CD14-positive monocyte (primary cell): ENCODE results near the gene COL15A1. TPM values are rescaled to one million over a fixed set of nuclear protein-coding genes. Genes with fewer than 3 reads are reported as not detected.

Experiments used
- DNase-seq, 3 donors: peaks; one replicate each; pipeline ENCODE4 v3.0.0-alpha.2; 2011 to 2022
- H2AFZ ChIP-seq: 2 replicates; pipeline ENCODE4 v1.6.0; 2012; ENCODE audit warnings: mild to moderate bottlenecking, low read depth, low read length, inconsistent platforms; ENCODE audit not compliant: insufficient read depth, poor library complexity, severe bottlenecking
- H3K27ac ChIP-seq, 2 donors: 1 replicate in 1 of 2; 2 replicates in 1 of 2; pipeline ENCODE4 v1.5.1; 2012 to 2013; ENCODE audit warnings: low read length in 2 of 2, control low read depth in 1 of 2, inconsistent platforms in 1 of 2, low read depth in 1 of 2, mild to moderate bottlenecking in 1 of 2
- H3K27me3 ChIP-seq, 2 donors: one replicate each; pipeline versions ENCODE4 v1.6.0 to v1.6.1; 2011 to 2013; ENCODE audit warnings: low read length in 2 of 2; ENCODE audit not compliant: control insufficient read depth in 2 of 2, insufficient read depth in 2 of 2
- H3K36me3 ChIP-seq, 2 donors: replicated peaks in 1 of 2; 1 replicate in 1 of 2; 2 replicates in 1 of 2; pipeline versions ENCODE4 v1.5.1 to v1.6.1; 2012 to 2013; ENCODE audit warnings: low read length in 2 of 2, control low read depth in 1 of 2, inconsistent platforms in 1 of 2, mild to moderate bottlenecking in 1 of 2; ENCODE audit not compliant: insufficient read depth in 2 of 2, control insufficient read depth in 1 of 2
- H3K4me1 ChIP-seq, 2 donors: 1 replicate in 1 of 2; 2 replicates in 1 of 2; pipeline versions ENCODE4 v1.5.1 to v1.6.1; 2012 to 2013; ENCODE audit warnings: low read length in 2 of 2, control low read depth in 1 of 2, inconsistent platforms in 1 of 2, mild to moderate bottlenecking in 1 of 2, moderate library complexity in 1 of 2; ENCODE audit not compliant: insufficient read depth in 2 of 2, control insufficient read depth in 1 of 2
- H3K4me2 ChIP-seq: replicated peaks from 2 replicates; pipeline ENCODE3; 2012; ENCODE audit warnings: low read length, moderate library complexity, mild to moderate bottlenecking; ENCODE audit not compliant: poor library complexity, severe bottlenecking; ENCODE audit errors: extremely low read depth
- H3K4me3 ChIP-seq, 3 experiments: fragments of 200-600 bp in 1 of 3; sonication (generic) in 1 of 3; replicated peaks in 1 of 3; 1 replicate in 2 of 3; 2 replicates in 1 of 3; pipeline ENCODE4 v1.5.1; 2011 to 2013; ENCODE audit warnings: low read length in 3 of 3, mild to moderate bottlenecking in 3 of 3, control low read depth in 2 of 3, low read depth in 2 of 3, inconsistent platforms in 1 of 3, moderate library complexity in 1 of 3
- H3K79me2 ChIP-seq: 2 replicates; pipeline ENCODE4 v1.6.0; 2012; ENCODE audit warnings: mild to moderate bottlenecking, control low read depth, inconsistent platforms, low read length, moderate library complexity; ENCODE audit not compliant: insufficient read depth
- H3K9ac ChIP-seq: 2 replicates; pipeline ENCODE4 v1.6.0; 2017; ENCODE audit warnings: low read length, mild to moderate bottlenecking; ENCODE audit not compliant: insufficient read depth, poor library complexity, severe bottlenecking
- H3K9me3 ChIP-seq, 2 donors: replicated peaks in 1 of 2; 1 replicate in 1 of 2; 2 replicates in 1 of 2; pipeline versions ENCODE4 v1.5.1 to v1.6.1; 2012 to 2013; ENCODE audit warnings: low read length in 2 of 2, control low read depth in 1 of 2; ENCODE audit not compliant: control insufficient read depth in 1 of 2, insufficient read depth in 1 of 2
- H4K20me1 ChIP-seq: 2 replicates; pipeline ENCODE4 v1.6.0; 2012; ENCODE audit warnings: mild to moderate bottlenecking, low read length, control low read depth, moderate library complexity; ENCODE audit not compliant: insufficient read depth
- H3K27ac Mint-ChIP-seq, 7 donors: one replicate each; pipeline ENCODE4 v1.8.0; 2020; ENCODE audit warnings: mild to moderate bottlenecking in 7 of 7, mixed read lengths in 7 of 7, moderate library complexity in 6 of 7, inconsistent platforms in 2 of 7
- H3K27me3 Mint-ChIP-seq, 3 donors: one replicate each; pipeline ENCODE4 v1.8.0; 2021 to 2022; ENCODE audit warnings: low read depth in 3 of 3, mild to moderate bottlenecking in 3 of 3, mixed read lengths in 3 of 3, moderate library complexity in 3 of 3, inconsistent platforms in 1 of 3
- H3K36me3 Mint-ChIP-seq, 2 donors: one replicate each; pipeline ENCODE4 v1.8.0; 2020; ENCODE audit warnings: mixed read lengths in 2 of 2, inconsistent platforms in 1 of 2, mild to moderate bottlenecking in 1 of 2
- H3K4me1 Mint-ChIP-seq: one replicate; pipeline ENCODE4 v1.8.0; 2020; ENCODE audit warnings: mild to moderate bottlenecking, mixed read lengths
- H3K4me3 Mint-ChIP-seq, 2 donors: one replicate each; pipeline ENCODE4 v1.8.0; 2020; ENCODE audit warnings: mild to moderate bottlenecking in 2 of 2, mixed read lengths in 2 of 2, moderate library complexity in 1 of 2
- H3K9me3 Mint-ChIP-seq, 7 donors: one replicate each; pipeline ENCODE4 v1.8.0; 2020 to 2022; ENCODE audit warnings: mixed read lengths in 7 of 7, mild to moderate bottlenecking in 6 of 7, moderate library complexity in 6 of 7, inconsistent platforms in 2 of 7
- WGBS: methylation state at CpG from one replicate; pipeline ENCODE4 v1.1.5; 2013; ENCODE audit warnings: missing lambda C conversion rate; ENCODE audit not compliant: insufficient coverage; 5-methylcytosine and 5-hydroxymethylcytosine counted together
- intact Hi-C, 2 donors: fragments of 100-400 bp; cut with micrococcal nuclease; formaldehyde crosslinking; loops; one replicate each; pipeline versions ENCODE4 v1.15.0 to v1.15.1; 2023
- polyA plus RNA-seq, 3 donors: library from polyadenylated mRNA; depleted of rRNA in 1 of 3; unstranded in 2 of 3; stranded (reverse) in 1 of 3; fragments of 300-500 nt in 2 of 3; fragments of >200 nt in 1 of 3; fragmentation: Illumina TruSeq in 2 of 3; gene quantifications; 1 replicate in 2 of 3; 2 replicates in 1 of 3; pipeline ENCODE4 v1.2.3, GENCODE V29; 2012 to 2021
- TF ChIP-seq, protein P1 (sequence below): fragments of 200-600 bp; IDR thresholded peaks from one replicate; pipeline ENCODE4 v1.8.0; 2022; ENCODE audit warnings: antibody characterized with exemption, mild to moderate bottlenecking

The COL15A1 gene
- polyA plus RNA-seq, 3 donors: 0.03 to 0.14 (median 0.11) TPM

DNA sequence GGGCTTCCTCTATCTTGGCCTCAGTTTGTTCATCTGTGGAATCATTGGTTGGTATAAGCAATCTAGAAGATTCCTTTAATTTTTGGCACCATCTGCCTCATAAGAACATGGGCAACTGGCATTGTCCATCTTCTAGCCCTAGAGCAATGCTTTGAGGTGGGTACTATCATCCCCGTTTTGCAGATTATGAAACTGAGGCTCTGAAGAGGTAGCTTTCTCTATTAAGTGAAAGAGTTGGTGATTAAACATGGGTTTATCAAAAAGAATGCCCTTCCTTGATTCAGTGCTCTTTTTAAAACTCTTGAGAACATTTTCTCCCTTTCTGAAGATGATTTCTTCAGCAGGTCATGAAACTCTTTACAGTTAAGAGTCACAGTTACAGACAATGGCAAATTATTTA is 118.8 kb downstream of the COL15A1 start:
- H3K27ac Mint-ChIP-seq: no peak overlapping the region
- Histone ChIP-seq H3K4me3 (no peak overlapping the region), H4K20me1 (no peaks in the 10 kb centered on the region), H3K27me3 (peaks cover 0 to 10% of the 10 kb centered on the region in 2 donors), H3K9me3 (no peaks in the 10 kb centered on the region), H3K9ac (no peak overlapping the region), H3K4me2 (no peak overlapping the region), H3K4me1 (peaks cover 35% of the 10 kb centered on the region in 2 donors), H3K79me2 (no peaks in the 10 kb centered on the region), H3K36me3 (no peaks in the 10 kb centered on the region), H3K27ac (no peak overlapping the region), H2AFZ (no peak overlapping the region)
- peaks cover 4 to 9% (median 5%) of the 10 kb centered on the region in 3 donors for H3K27me3 Mint-ChIP-seq
- WGBS: no CpG with 5 or more reads among the region's 1 CpG
- peaks cover 0 to 2% (median 0%) of the 10 kb centered on the region in 7 donors for H3K9me3 Mint-ChIP-seq
- H3K4me3 Mint-ChIP-seq: no peak overlapping the region
- peaks cover 0 to 6% of the 10 kb centered on the region in 2 donors for H3K36me3 Mint-ChIP-seq
- TF ChIP-seq, protein P1, sequence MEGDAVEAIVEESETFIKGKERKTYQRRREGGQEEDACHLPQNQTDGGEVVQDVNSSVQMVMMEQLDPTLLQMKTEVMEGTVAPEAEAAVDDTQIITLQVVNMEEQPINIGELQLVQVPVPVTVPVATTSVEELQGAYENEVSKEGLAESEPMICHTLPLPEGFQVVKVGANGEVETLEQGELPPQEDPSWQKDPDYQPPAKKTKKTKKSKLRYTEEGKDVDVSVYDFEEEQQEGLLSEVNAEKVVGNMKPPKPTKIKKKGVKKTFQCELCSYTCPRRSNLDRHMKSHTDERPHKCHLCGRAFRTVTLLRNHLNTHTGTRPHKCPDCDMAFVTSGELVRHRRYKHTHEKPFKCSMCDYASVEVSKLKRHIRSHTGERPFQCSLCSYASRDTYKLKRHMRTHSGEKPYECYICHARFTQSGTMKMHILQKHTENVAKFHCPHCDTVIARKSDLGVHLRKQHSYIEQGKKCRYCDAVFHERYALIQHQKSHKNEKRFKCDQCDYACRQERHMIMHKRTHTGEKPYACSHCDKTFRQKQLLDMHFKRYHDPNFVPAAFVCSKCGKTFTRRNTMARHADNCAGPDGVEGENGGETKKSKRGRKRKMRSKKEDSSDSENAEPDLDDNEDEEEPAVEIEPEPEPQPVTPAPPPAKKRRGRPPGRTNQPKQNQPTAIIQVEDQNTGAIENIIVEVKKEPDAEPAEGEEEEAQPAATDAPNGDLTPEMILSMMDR: no peak
- H3K4me1 Mint-ChIP-seq: peaks cover 31% of the 10 kb centered on the region
- intact Hi-C loops: no loop called here
- DNase-seq: no peak

DNA sequence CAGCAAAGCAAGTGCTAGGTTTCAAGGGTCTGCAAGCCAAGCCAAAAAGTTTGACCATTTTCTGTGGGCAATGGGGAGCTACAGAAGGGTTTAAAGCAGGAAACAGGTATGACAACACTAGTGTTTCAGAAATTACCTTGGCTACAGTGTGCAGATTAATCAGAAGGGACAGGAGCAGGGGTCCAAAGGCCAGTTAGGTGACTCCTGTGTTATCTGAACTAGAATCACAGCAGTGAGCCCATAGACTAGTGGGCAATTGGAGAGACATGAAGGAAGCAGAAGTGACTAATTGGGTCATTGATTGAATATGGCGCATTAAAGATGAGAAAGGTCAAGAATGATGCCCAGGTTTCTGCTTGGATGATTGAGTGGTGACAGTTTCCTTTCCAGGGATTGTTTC is 119.8 kb downstream of the COL15A1 start:
- H3K79me2 ChIP-seq: no peaks in the 10 kb centered on the region
- peaks cover 25% of the 10 kb centered on the region in 2 donors for H3K4me1 ChIP-seq
- H3K4me3 ChIP-seq: no peak overlapping the region
- peaks cover 4 to 9% (median 5%) of the 10 kb centered on the region in 3 donors for H3K27me3 Mint-ChIP-seq
- TF ChIP-seq, protein P1: no peak
- H2AFZ ChIP-seq: no peak overlapping the region
- H3K4me1 Mint-ChIP-seq: peaks cover 21% of the 10 kb centered on the region
- H3K9me3 Mint-ChIP-seq: peaks cover 0 to 2% (median 0%) of the 10 kb centered on the region in 7 donors
- H3K27me3 ChIP-seq: peaks cover 0 to 10% of the 10 kb centered on the region in 2 donors
- H3K27ac Mint-ChIP-seq: no peak overlapping the region
- H3K4me3 Mint-ChIP-seq: peak overlapping the region in 1 of 2 donors; percentile 40
- no peak for DNase-seq
- no peak overlapping the region for H3K27ac ChIP-seq
- H3K4me2 ChIP-seq: no peak overlapping the region
- no peaks in the 10 kb centered on the region for H3K9me3 ChIP-seq
- no peak overlapping the region for H3K9ac ChIP-seq
- peaks cover 0 to 6% of the 10 kb centered on the region in 2 donors for H3K36me3 Mint-ChIP-seq
- intact Hi-C loops: no loop called here
- no peaks in the 10 kb centered on the region for H4K20me1 ChIP-seq
- 100% methylated on average over 1 of the region's 1 CpG for WGBS
- H3K36me3 ChIP-seq: no peaks in the 10 kb centered on the region
